Hepatocyte (in vitro differentiated cells): ENCODE data around the gene LDAF1. TPM values are rescaled to one million over a fixed set of nuclear protein-coding genes. Genes with fewer than 3 reads are reported as not detected.

ENCODE experiments used
- DNase-seq: peaks from one replicate; pipeline ENCODE4 v3.0.0-alpha.2; 2016; ENCODE audit warnings: low spot score
- H2AFZ ChIP-seq: fragments of 200-600 bp; sonication (generic); 2 replicates; pipeline ENCODE4 v1.6.0; 2016; ENCODE audit warnings: antibody characterized with exemption, mild to moderate bottlenecking
- H3K27ac ChIP-seq: fragments of 200-600 bp; sonication (generic); 2 replicates; pipeline ENCODE4 v1.5.1; 2016; ENCODE audit warnings: mild to moderate bottlenecking
- H3K27me3 ChIP-seq: fragments of 200-600 bp; sonication (generic); 2 replicates; pipeline ENCODE4 v1.6.1; 2016
- H3K36me3 ChIP-seq: fragments of 200-600 bp; sonication (generic); replicated peaks from 2 replicates; pipeline ENCODE4 v1.5.1; 2016; ENCODE audit warnings: low read depth; ENCODE audit not compliant: insufficient read depth
- H3K4me1 ChIP-seq: fragments of 200-600 bp; sonication (generic); 2 replicates; pipeline ENCODE4 v1.5.1; 2016; ENCODE audit warnings: mild to moderate bottlenecking, moderate library complexity; ENCODE audit not compliant: insufficient read depth
- H3K4me2 ChIP-seq: fragments of 200-600 bp; sonication (generic); 2 replicates; pipeline ENCODE4 v1.6.0; 2016
- H3K4me3 ChIP-seq: fragments of 200-600 bp; sonication (generic); 2 replicates; pipeline ENCODE4 v1.5.1; 2016; ENCODE audit warnings: mild to moderate bottlenecking
- H3K79me2 ChIP-seq: fragments of 200-600 bp; sonication (generic); 2 replicates; pipeline ENCODE4 v1.6.0; 2017; ENCODE audit warnings: mild to moderate bottlenecking
- H3K9me2 ChIP-seq: fragments of 200-600 bp; sonication (generic); replicated peaks from 2 replicates; pipeline ENCODE4 v1.6.0; 2017; ENCODE audit warnings: mild to moderate bottlenecking; ENCODE audit not compliant: insufficient read depth
- H3K9me3 ChIP-seq: fragments of 200-600 bp; sonication (generic); 2 replicates; pipeline ENCODE4 v1.5.1; 2016; ENCODE audit warnings: low read depth, mild to moderate bottlenecking
- H4K20me1 ChIP-seq: fragments of 200-600 bp; sonication (generic); 2 replicates; pipeline ENCODE4 v1.6.0; 2016; ENCODE audit warnings: mild to moderate bottlenecking; ENCODE audit not compliant: insufficient read depth, poor library complexity, severe bottlenecking
- CTCF ChIP-seq: fragments of 200-600 bp; sonication (generic); IDR thresholded peaks from 2 replicates; pipeline ENCODE4 v1.5.1; 2016; ENCODE audit warnings: antibody characterized with exemption, mild to moderate bottlenecking; ENCODE audit not compliant: poor library complexity
- EZH2 ChIP-seq: fragments of 200-600 bp; sonication (generic); IDR thresholded peaks from 2 replicates; pipeline ENCODE4 v1.6.1; 2016; ENCODE audit warnings: antibody characterized with exemption, mild to moderate bottlenecking, borderline replicate concordance
- EZH2phosphoT487 ChIP-seq: fragments of 200-600 bp; sonication (generic); IDR thresholded peaks from one replicate; pipeline ENCODE4 v1.6.1; 2018; ENCODE audit warnings: antibody characterized with exemption, mild to moderate bottlenecking, low read depth, moderate library complexity; ENCODE audit not compliant: unreplicated experiment, severe bottlenecking
- WGBS: methylation state at CpG from one replicate; pipeline ENCODE4 v1.1.6; 2016; ENCODE audit warnings: low lambda C conversion rate; ENCODE audit errors: missing lambda C conversion rate; 5-methylcytosine and 5-hydroxymethylcytosine counted together
- polyA plus RNA-seq: library from polyadenylated mRNA; unstranded; fragments of >200 nt; fragmentation: Nextera tagmentation; extraction: Ambion mirVana; gene quantifications from 2 replicates; pipeline ENCODE4 v1.2.1, GENCODE V29; 2016
- total RNA-seq: library from RNA; depleted of rRNA; stranded (reverse); fragments of >200 nt; gene quantifications from 2 replicates; pipeline ENCODE4 v1.2.3, GENCODE V29; 2014

The LDAF1 gene
- total and polyA plus RNA-seq, 2 experiments from 2014 or later: 16.0 to 32.4 TPM

- H3K4me2 ChIP-seq: no peak overlapping the region
- no peak for DNase-seq
- H4K20me1 ChIP-seq: no peaks in the 10 kb centered on the region
- no peaks in the 10 kb centered on the region for H3K4me1 ChIP-seq
- no peaks in the 10 kb centered on the region for H3K9me2 ChIP-seq
- H3K27me3 ChIP-seq: no peaks in the 10 kb centered on the region
- no peaks in the 10 kb centered on the region for H3K79me2 ChIP-seq
- H3K9me3 ChIP-seq: no peaks in the 10 kb centered on the region
- no peaks in the 10 kb centered on the region for H3K36me3 ChIP-seq
- H3K27ac ChIP-seq: no peak overlapping the region
- WGBS: 81% methylated on average over 2 of the region's 2 CpGs
- TF ChIP-seq EZH2 (no peak), CTCF (no peak), EZH2phosphoT487 (no peak)
- no peak overlapping the region for H3K4me3 ChIP-seq
- no peak overlapping the region for H2AFZ ChIP-seq
These were observed 37.4 kb upstream of the LDAF1 start for GRCh38 chr16:21120976-21121520.

DNA sequence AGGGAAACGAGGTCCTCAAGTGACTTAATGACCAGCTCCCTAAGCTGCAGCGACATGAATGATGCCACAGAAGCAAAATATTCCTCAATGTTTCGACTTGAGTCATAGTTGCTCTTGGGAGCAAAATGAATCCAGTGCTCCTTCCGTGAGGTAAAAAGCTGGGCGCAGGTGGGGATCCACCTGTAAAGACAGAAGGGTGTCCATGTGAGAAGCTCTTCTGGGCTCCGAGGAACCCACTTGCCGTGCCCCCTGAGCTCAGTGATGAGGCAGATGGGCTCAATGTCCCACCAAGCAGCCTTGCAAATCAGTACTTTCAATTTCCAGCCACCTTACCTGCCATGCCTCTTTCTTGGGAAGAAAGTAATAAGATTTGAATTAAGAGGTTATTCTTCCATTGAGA, 33.3 kb upstream of the LDAF1 start:
- H3K4me1 ChIP-seq: no peaks in the 10 kb centered on the region
- H3K4me3 ChIP-seq: no peak overlapping the region
- H3K9me2 ChIP-seq: no peaks in the 10 kb centered on the region
- no peak overlapping the region for H3K27ac ChIP-seq
- H3K36me3 ChIP-seq: no peaks in the 10 kb centered on the region
- TF ChIP-seq EZH2phosphoT487: no peak
- TF ChIP-seq CTCF: no peak
- TF ChIP-seq EZH2: no peak
- H3K27me3 ChIP-seq: no peaks in the 10 kb centered on the region
- no peaks in the 10 kb centered on the region for H3K79me2 ChIP-seq
- no peak overlapping the region for H2AFZ ChIP-seq
- no peak for DNase-seq
- H3K9me3 ChIP-seq: no peaks in the 10 kb centered on the region
- no peaks in the 10 kb centered on the region for H4K20me1 ChIP-seq
- no peak overlapping the region for H3K4me2 ChIP-seq
- WGBS: 93% methylated on average over 7 of the region's 7 CpGs

DNA sequence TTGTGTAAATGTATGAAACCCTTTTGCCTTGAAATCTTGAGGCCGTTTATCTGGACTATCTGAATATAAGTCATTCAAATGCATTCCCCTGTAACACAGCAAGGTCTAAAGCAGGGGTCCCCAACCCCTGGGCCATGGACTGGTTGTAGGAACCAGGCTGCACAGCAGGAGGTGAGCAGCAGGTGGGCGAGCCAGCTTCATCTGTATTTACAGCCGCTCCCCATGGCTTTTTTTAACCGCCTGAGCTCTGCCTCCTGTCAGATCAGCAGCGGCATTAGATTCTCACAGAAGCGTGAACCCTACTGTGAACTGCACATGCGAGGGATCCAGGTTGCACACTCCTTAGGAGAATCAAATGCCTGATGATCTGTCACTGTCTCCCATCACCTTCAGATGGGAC, 32.0 kb upstream of the LDAF1 start:
- H2AFZ ChIP-seq: no peak overlapping the region
- no peaks in the 10 kb centered on the region for H3K4me1 ChIP-seq
- no peak overlapping the region for H3K4me2 ChIP-seq
- H3K79me2 ChIP-seq: no peaks in the 10 kb centered on the region
- H3K9me3 ChIP-seq: no peaks in the 10 kb centered on the region
- H4K20me1 ChIP-seq: no peaks in the 10 kb centered on the region
- H3K36me3 ChIP-seq: no peaks in the 10 kb centered on the region
- H3K9me2 ChIP-seq: no peaks in the 10 kb centered on the region
- no peak for DNase-seq
- H3K27me3 ChIP-seq: no peaks in the 10 kb centered on the region
- no peak overlapping the region for H3K27ac ChIP-seq
- TF ChIP-seq CTCF (no peak), EZH2 (no peak), EZH2phosphoT487 (no peak)
- no peak overlapping the region for H3K4me3 ChIP-seq
- 50% methylated on average over 7 of the region's 7 CpGs for WGBS

GRCh38 chr16:21128991-21129390, 29.5 kb upstream of the LDAF1 start:
- Histone ChIP-seq H3K79me2 (no peaks in the 10 kb centered on the region), H3K9me2 (no peaks in the 10 kb centered on the region), H3K4me1 (no peaks in the 10 kb centered on the region), H3K4me3 (no peak overlapping the region), H4K20me1 (no peaks in the 10 kb centered on the region), H3K36me3 (no peaks in the 10 kb centered on the region), H3K27me3 (no peaks in the 10 kb centered on the region), H3K9me3 (no peaks in the 10 kb centered on the region), H3K4me2 (no peak overlapping the region), H2AFZ (no peak overlapping the region), H3K27ac (no peak overlapping the region)
- TF ChIP-seq EZH2 (no peak), EZH2phosphoT487 (no peak), CTCF (no peak)
- 93% methylated on average over 6 of the region's 6 CpGs for WGBS
- no peak for DNase-seq
